Measurements from ENCODE around the gene KRT85.

DNA sequence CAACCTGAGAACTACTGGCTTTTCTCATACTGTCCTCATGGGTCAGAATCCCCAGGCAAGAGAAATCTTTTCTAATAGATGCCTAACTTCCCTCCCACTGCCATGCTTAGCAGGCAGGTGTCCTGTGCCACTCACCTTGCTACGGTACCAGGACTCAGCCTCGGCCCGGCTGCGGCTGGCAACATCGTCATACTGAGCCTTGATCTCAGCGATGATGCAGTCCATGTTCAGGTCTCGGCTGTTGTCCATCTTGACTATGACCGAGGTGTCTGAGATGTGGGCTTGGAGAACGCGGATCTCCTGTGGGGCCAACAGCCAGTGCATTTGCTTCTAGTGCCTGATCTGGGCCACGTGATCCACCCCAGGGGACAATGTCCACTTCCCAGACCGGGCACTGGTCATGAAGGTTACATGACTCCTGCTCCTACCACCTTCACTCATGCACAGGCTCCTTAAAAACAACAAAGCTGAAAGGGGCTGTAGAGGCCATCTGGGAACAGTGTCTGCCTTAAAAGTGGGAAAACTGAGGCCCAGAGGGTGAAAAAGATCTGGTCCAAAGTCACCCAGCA is 4.1 kb downstream of the KRT85 start:
- TF ChIP-seq, protein P1, sequence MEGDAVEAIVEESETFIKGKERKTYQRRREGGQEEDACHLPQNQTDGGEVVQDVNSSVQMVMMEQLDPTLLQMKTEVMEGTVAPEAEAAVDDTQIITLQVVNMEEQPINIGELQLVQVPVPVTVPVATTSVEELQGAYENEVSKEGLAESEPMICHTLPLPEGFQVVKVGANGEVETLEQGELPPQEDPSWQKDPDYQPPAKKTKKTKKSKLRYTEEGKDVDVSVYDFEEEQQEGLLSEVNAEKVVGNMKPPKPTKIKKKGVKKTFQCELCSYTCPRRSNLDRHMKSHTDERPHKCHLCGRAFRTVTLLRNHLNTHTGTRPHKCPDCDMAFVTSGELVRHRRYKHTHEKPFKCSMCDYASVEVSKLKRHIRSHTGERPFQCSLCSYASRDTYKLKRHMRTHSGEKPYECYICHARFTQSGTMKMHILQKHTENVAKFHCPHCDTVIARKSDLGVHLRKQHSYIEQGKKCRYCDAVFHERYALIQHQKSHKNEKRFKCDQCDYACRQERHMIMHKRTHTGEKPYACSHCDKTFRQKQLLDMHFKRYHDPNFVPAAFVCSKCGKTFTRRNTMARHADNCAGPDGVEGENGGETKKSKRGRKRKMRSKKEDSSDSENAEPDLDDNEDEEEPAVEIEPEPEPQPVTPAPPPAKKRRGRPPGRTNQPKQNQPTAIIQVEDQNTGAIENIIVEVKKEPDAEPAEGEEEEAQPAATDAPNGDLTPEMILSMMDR (IDR thresholded peaks at IDR 0.05; ENCODE audit: borderline replicate concordance, extremely low read depth, low read length, poor library complexity, severe bottlenecking): no peak
- TF ChIP-seq EZH2 (IDR thresholded peaks at IDR 0.05; ENCODE audit: borderline replicate concordance, low read depth, low read length, severe bottlenecking): no peak
